SK-N-MC (cell line): ENCODE measurements around the gene AIF1L.

ENCODE experiments used
- EZH2 ChIP-seq: fragments of 200-600 bp; sonication (generic); IDR thresholded peaks from one replicate; pipeline ENCODE4 v1.6.1; 2017; ENCODE audit warnings: antibody characterized with exemption
- POLR2AphosphoS5 ChIP-seq: IDR thresholded peaks from 2 replicates; pipeline ENCODE4 v1.6.1; 2012; ENCODE audit warnings: mild to moderate bottlenecking, low read depth, low read length, borderline replicate concordance

- TF ChIP-seq POLR2AphosphoS5 (no peak), EZH2 (no peak)
These were observed 24.0 kb upstream of the AIF1L start for GRCh38 chr9:131072107-131072870.
